Measurements from ENCODE around the gene CLINT1. TPM values are rescaled to one million over a fixed set of nuclear protein-coding genes. Genes with fewer than 3 reads are reported as not detected.

The CLINT1 gene
- total RNA-seq, 4 donors from 2014 or later, result 66.3 to 94.7 (median 77.9) TPM

GRCh38 chr5:157817928-157818327 lies 41.0 kb downstream of the CLINT1 start:
- no peak for TF ChIP-seq CTCF (IDR thresholded peaks at IDR 0.05; ENCODE audit: low read depth)

GRCh38 chr5:157817387-157817702 lies 41.6 kb downstream of the CLINT1 start:
- TF ChIP-seq CTCF (IDR thresholded peaks at IDR 0.05; ENCODE audit: low read depth), result no peak

GRCh38 chr5:157816682-157817386 lies 42.1 kb downstream of the CLINT1 start:
- no peak for TF ChIP-seq CTCF (IDR thresholded peaks at IDR 0.05; ENCODE audit: low read depth)

GRCh38 chr5:157812086-157812485 lies 46.9 kb downstream of the CLINT1 start:
- no peak for TF ChIP-seq CTCF (IDR thresholded peaks at IDR 0.05; ENCODE audit: low read depth)

GRCh38 chr5:157808043-157808442 lies 50.9 kb downstream of the CLINT1 start:
- no peak for TF ChIP-seq CTCF (IDR thresholded peaks at IDR 0.05; ENCODE audit: low read depth)

GRCh38 chr5:157802736-157803135 lies 56.2 kb downstream of the CLINT1 start:
- no peak for TF ChIP-seq CTCF (IDR thresholded peaks at IDR 0.05; ENCODE audit: low read depth)

- TF ChIP-seq CTCF (IDR thresholded peaks at IDR 0.05; ENCODE audit: low read depth), result no peak
These were observed 58.8 kb downstream of the CLINT1 start for GRCh38 chr5:157800137-157800536.

Measured in subcutaneous adipose tissue (tissue), 4 donors.